HS-5 (cell line): ENCODE measurements around the gene FAF2.
"Not testable (repeated sequence)": the region's sequence is repeated elsewhere in the genome, so short reads cannot be mapped to it uniquely, and the experiment has no call there.

Source experiments
- DNase-seq: peaks from one replicate; pipeline ENCODE4 v3.0.0-alpha.2; 2012; ENCODE audit warnings: low read depth

Gene FAF2

GRCh38 chr5:176447978-176448608 is at the start of gene FAF2:
FAF2 (plus strand) TSS chr5:176448385; CDS start chr5:176448408, 23 bp downstream.
- DNase-seq, result peak; percentile 99

GRCh38 chr5:176400382-176401156 is 47.6 kb upstream of the FAF2 start:
- no peak for DNase-seq

GRCh38 chr5:176401281-176402205 is 46.6 kb upstream of the FAF2 start:
- DNase-seq, result no peak

DNA sequence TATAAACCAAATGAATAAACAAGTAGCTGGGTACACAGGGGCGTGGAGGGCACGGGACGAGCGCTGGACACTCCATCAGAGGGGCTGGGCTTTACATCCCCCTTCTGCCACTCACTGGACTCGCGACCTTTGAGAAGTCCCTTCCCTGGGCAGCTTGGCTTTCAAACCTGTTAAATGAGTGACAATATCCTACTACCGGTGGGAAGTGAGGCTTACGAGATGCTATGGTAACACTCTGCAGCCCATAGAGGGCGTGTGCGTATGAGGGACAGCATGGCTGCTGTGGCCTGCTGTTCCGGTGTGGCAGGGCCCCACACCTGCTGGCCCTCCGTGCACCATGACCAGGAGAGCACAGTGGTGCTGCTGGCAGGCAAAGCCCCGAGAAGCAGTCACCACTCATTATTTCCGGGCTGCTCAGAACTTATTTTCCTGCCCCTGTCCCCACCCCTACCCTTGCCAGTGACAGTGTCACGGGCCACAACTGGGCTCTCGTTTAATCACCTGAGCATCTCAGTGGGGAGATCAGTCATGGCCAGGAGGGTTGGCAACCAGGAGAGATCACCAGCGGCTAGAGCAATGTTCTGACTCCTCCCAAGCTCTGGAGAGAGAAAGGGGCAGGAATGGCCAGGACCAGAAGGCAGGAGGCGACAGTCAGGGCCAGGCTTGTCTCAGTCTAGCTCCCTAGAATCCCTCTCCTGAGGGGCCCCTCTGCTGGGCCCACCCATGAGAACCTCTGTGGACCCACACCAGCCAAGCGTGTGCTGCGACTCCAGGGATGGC is 42.3 kb upstream of the FAF2 start:
- DNase-seq, result no peak

DNA sequence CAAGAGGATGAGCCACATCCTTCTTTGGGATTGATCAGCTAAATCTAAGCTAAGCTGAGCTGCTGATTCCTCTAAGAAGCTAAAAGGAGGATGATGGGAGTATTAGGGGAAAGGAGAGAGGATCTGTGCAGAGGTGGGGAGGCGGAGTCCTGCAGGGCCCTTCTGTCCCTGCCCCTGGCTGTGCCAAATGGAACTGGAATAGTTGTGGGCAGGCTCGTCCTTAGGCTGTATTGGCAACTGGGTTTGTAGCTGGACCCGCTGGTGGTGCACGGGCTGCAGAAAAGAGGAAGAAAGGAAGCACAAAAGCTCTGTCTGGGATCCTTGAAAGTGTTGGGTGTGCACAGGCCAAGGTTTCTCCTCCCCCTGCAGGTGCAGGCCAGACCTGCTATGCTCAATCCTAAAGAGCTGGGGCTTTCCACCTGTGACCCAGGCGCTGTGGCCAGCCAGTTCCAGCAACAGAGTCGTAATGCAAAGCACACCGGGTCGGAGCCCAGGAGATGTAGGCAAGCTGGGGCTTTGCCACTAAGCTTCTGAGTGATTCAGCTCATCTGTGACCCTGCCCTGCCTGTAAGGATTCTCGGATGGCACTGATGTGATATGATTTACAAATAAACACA is 41.6 kb upstream of the FAF2 start:
- no peak for DNase-seq

DNA sequence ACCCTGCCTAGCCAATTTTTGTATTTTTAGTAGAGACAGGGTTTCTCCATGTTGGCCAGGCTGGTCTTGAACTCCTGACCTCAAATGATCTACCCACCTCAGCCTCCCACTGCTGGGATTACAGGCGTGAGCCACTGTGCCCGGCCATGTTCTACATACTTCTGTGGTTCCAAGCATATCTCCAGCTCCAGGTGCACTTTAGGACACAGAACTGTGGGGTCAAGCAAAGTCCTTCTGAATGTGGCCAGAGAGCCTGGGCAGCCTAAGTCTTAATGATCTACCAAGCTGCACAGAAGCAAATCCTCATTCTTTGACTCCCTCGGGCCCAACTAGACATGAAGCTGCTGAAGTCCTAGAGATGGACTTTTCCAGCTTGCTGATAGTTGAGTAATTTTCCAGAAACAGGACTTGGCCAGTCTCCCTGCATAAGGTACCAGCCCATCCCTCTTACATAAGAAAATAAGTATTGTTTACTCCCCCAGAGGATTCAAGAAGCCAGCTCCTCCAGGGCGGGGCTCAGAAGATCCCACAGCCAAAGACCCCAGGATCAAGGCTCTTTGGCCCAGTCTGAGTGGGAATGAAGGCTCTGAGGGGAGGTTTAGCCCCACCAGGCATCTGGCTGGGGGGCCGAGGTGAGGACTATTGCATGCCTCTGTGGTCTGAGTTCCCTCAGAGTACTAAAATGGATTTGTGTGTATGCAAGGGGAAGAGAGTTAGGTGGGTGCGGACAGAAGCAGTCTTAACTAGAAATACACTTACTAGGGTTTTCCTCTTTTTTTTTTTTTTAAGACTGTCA is 40.5 kb upstream of the FAF2 start:
- no peak for DNase-seq

DNA sequence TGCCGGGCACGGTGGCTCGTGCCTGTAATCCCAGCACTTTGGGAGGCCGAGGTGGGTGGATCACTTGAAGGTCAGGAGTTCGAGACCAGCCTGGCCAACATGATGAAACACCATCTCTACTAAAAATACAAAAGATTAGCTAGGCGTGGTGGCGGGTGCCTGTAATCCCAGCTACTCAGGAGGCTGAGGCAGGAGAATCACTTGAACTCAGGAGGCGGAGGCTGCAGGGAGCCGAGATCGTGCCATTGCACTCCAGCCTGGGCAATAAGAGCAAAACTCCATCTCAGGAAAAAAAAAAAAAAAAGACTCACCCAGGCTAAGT is 40.0 kb upstream of the FAF2 start:
- DNase-seq, result not testable (repeated sequence)

DNA sequence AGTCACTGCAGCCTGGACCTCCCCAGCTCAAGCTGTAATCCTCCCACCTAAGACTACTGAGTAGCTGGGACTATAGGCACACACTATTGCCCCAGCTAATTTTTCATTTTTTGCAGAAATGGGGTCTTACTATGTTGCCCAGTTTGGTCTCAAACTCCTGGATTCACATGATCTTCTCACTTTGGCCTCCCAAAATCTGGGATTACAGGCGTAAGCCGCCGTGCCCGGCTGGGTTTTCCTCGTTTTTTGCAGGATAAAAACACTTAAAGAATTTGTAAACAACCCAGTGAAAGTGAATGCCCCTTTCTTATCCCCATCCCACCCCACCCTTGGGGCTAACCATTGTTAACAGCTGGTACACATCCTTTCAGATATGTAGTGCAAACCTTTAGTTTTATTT is 39.6 kb upstream of the FAF2 start:
- no peak for DNase-seq

DNA sequence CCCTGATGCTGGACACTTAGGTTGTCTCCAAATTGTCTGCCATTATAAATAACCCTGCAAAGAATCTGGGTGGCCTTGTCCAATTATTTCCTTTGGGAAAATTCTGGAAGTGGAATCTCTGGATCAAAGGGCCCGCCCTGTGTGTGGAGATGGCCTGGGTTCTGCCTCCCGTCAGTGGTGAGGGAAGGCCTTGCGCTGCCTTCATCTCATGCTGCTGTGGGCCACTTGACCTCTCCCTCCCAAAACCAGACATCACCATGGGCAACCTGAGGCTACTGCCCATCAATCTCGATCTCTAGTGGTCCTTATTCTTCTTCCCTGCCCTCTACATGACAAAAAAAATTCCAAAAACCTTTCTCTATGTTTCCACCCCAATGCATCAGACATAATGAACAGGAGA is 38.4 kb upstream of the FAF2 start:
- no peak for DNase-seq

DNA sequence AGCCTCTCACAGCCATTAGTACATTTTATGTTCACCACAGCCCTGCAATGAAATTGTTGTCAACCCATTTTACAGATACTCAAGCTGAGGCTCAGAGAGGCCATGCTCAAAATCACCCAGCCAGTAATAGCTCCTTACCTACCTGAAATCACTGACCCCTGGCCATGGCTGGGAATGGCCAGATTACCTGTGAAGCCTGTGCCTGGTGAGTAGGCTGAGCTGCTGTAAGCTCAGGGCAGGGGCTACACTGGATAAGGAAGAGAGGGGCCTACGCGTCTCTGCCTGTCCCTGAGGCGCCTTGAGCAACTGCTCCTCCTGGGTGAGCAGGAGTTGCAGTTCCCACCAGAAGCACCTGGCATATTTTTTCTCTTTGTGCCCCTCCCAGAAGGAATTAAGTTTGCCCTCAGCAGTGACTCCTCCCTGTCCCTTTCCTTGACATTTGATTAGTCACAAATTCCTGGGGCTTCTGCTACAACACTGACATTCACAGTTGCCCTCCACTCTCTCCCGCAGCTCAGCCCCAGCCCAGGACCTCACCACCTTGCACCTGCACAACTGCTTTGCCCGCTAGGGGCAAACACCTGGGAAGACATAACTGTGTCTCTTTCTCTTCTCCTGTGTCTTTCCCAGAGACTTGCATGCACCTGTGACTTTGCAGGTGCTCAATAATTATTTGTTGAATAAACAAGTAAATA is 37.6 kb upstream of the FAF2 start:
- DNase-seq, result no peak

DNA sequence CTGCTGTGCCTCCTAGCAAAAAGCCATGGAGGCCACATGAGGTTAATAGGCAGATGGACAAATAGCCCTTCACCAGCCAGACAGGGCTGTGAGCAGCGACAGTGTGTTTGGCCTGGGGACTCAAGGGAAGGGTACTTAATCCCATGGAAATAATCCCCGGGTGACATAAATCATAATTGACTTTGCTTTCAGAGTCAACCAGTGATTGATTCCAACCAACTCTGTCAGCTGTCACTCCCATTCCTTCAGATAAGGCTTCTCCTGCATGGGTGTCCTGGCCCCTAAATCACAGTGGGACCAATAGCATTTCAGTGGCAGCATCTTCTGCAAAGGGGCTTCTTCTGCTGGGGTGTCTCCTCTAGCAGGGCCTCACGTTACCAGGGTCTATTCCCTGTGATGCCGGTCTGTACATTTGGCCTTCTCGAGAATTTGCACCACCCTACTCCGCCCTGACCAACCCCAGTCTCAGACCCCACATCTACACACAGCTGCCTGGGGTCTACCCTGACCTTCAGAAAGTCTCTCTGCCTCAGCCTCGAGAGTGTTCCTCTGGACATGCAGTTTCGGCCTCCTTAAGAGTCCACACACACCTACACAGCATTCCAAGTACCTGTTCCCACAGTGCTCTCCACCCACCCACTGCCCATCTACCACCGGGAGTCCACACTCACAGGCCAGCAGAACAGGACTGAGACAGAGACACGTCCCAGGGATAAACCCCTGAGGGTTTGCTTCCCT is 35.5 kb upstream of the FAF2 start:
- no peak for DNase-seq

DNA sequence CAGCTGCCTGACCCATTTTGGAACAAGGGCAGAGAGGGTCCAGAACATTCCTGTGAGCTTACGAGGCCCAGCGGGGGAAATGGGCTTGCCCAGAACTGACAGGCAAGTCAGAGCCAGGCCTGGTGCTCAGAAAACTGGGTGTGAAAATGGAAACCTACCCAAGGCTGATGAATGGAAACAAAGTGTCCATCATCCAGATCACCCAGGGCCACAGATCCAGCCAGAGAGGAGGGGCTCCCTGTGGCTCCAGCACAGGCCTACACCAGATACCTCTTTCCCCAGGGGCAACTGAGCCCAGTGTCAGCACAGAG is 35.0 kb upstream of the FAF2 start:
- DNase-seq, result no peak

DNA sequence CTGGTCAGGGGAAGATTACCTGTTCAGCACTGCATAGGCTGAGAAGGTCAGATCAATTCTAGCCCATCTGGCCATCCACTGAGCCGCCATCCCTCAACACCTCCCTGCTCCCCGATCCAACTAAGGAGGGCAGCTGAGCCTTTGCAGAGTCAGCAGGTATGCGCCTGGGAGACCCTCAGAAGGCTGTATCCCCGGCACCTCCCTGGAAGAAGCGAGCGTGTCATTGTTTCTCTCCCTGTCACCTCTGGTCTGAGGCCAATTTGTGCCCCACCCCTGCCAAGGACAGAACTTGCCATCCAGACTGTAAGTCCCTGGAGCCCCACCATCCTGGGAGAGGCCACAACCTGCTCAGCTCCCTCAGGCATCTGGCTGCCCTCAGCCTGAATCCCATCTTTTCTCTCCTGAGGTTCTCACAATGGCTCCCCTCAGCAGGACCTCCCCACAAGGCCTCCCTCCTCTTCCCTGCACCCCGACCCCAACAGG is 34.4 kb upstream of the FAF2 start:
- no peak for DNase-seq

GRCh38 chr5:176414704-176415103 is 33.5 kb upstream of the FAF2 start:
- no peak for DNase-seq

DNA sequence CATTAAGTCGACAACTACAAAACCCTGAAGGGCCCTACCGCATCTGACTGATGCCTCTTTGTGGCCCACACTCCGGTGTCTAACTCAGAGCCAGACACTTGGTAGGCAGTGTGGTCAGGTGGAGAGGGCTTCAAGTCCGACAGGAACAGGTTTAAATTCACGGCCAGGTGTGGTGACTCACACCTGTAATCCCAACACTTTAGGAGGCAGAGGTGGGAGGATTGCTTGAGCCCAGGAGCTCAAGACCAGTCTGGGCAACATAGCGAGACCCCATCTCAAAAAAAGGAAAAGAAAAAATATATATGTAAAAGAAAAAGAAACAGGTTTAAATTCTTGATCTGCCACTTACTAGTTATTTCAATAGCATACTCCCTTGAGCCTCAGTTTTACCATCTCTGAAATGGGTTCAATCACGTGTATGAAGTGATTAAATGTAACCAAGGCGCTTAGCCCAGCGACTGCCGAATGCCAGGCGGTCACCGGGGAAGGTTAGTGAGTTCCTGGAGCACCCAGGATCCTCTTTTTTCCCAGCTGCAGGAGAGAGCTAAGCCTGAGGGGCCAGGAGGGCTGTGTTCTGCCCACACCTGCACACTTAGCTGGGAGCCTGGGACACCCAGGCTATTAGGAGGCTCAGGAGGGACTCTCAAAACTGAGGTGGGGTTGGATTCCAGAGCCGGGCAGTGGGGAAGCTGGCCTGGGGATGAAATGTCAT is 32.8 kb upstream of the FAF2 start:
- no peak for DNase-seq

DNA sequence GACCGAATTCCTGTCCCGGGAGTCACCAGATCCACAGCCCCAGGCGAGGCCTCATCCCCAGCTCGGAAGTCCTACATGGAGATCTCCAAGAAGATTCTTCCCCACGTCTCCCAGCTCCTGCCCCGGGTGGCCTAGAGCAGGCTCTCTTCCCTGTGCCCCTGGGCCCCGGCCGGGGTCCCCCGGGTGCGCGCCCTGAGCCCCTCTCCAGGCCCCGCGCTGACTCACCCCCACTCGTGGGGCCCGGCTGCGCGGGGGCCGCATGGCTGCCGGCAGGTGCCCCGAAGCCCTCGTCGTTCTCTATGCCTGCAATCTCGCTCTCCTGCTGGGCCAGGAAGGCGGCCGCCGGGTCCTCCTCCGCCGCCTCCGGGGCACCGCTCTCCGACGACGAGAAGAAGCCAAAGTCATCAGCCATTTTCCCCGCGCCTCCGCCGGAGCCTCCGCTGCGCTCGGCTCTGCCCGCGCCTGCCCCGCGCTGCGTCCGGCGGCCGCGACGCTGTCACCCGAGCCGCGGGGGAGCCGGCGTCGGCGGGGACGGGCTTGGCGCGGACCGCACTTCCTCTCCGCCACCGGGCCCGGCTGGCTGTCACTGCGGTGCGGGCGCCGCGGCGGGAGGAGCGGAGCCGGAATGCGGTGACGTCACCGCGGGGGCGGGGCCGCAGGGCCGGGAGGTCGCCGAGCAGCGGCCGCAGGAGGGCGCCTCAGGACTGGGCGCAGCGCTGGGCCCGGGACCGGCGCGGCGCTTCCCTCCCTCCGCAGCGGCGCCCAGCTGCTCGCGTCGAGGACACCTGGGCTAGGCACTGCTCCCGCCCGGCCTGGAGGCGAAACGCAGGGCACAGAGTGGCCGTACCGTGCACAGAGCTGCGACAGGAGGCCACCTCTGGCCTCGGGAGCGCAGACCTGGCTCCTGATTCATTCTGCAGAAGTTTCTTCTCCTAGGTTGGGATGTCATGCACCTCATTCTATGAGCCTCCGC is 31.9 kb upstream of the FAF2 start, which contains the start of gene CLTB:
Gene CLTB (minus strand): TSS at position 588 of the 973 bp plus-strand sequence. CDS start 176 bp downstream, at position 412.
- DNase-seq, result peak; percentile 46

GRCh38 chr5:176416965-176417364 is 31.2 kb upstream of the FAF2 start:
- DNase-seq, result no peak
